HG02884 (cell line): ENCODE data around the gene ENAH.
"Not testable (repeated sequence)": the region's sequence is repeated elsewhere in the genome, so short reads cannot be mapped to it uniquely, and the experiment has no call there.

Experiments
- ATAC-seq: cut with Tn5 transposase; IDR thresholded peaks from one replicate; pipeline ENCODE4 v1.9.1; 2021; ENCODE audit warnings: mild to moderate bottlenecking, moderate library complexity; ENCODE audit not compliant: unreplicated experiment

Gene ENAH

DNA sequence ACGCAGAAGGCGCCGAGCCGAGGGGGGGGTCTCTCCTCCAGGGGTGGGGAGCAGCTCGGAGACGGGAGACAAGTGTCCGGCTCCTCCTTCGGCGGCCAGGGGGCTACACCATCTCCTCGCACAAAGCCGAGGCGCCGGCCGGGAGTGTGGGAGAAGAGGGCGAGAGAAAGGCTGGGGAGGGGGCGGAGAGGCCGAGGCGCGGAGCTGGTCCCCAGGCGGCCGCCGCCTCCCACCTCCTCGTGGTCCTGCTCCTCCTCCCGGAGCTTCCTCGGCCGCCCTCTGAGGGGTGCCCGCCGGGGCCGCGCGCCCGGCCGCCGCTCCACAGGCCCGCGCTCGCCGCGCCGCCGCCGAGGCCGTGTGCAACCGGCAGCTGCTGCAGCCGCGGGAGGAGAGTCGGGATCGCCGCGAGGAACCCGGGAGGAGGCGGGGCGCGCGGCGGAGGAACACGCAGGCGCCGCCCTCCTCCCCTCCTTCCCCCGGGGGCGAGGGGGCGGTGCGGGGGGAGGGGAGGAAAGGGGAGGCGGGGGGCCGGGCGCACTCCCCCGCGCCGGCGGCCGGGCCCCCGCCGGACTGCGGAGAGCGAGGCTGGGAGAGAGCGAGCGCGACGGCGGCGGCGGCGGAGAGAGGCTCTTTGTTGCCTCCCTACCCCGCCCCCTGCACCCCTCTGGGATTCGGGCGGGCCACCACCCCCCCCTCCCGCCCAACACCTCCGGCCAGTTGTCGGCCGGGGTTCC is at the start of gene ENAH:
Gene ENAH (minus strand): TSS at position 395 of the 734 bp plus-strand sequence. CDS start 433 bp downstream, outside the sequence.
- no peak for ATAC-seq

DNA sequence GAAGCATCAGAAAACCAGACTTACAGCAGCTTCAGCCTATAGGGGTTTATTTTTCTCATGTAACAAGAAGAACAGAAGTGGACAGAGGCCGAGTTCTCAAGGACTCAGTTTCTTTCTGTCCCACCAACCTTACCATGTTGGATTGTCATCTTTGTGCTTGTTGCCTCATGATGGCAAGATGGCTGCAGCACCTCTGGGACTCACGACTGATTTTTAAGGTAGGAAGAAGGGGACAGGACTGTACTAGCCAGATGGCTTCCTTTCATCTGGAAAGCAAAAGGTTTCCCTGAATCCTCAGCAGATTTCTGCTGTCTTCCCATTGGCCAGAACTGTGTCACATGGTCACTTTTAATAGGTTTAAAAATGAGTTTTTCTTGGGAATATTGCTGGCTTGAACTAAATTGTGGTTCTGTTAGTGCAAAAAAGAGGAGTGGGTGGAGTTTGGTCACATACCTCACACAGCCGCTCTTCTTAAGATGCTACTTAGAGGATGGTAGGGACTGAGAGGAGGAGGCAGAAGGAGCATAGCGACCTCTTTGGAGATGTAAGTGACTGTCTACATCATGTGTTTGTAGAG is 48.1 kb upstream of the ENAH start:
- no peak for ATAC-seq

DNA sequence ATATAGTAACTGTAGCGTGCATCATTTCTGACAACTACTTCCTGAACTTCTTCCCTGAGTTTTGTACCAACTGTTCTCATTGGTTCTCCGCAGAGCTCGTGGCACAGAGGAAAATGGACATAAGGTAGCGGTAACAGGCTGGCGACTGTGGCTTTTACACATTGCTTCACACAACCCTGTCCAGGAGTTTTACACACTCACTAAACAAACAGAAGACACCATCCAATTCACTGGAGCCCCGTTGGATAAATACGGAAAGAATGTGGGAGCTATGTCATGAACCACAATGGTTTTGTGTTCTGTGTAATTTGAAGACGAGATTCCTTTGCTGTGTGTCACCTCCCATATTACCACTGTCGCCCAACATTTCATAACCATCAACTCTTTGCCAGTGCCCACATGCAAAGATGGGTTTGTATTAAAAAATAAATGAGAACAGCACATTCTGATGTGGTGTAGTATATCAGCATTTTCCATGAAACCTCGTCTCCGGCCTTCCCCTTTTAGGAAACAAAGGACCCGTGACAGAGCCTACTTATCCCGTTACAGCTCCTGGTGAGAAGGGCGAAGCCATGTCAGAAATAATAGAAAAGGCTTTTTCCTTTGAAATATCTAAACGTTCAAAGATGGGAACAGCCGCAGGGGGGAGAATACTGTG is 47.4 kb upstream of the ENAH start:
- no peak for ATAC-seq

DNA sequence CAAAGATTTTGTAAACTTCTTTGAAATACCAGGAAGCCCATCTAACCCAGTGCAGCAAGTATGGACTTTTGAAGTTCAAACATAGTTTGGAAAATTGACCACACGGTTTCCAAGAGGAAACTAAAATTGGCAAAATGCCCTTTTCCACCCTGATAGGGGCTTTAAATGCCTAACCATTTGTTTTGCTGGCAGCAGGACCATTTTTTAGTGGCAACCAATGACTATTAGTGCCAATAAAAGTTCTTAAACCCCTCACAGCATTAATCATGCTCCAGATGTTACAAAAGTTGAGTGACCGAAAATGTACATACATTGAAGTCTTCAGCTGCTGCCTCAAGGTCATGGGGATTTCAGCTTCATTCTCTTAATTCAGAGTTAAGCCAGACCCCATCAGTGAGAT is 46.4 kb upstream of the ENAH start:
- no peak for ATAC-seq

DNA sequence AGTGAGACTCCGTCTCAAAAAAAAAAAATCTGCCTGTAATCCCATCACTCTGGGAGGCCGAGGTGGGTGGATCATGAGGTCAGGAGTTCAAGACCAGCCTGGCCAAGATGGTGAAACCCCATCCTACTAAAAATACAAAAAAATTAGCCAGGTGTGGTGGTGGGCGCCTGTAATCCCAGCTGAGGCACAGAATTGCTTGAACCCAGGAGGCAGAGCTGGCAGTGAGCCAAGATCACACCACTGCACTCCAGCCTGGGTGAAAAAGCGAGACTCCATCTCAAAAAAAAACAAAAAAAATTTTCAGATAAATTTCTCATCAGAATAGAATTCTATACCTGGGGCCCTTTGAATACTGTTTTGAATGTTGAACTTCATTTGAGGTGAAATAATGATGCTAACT is 45.3 kb upstream of the ENAH start:
- ATAC-seq, result not testable (repeated sequence)

DNA sequence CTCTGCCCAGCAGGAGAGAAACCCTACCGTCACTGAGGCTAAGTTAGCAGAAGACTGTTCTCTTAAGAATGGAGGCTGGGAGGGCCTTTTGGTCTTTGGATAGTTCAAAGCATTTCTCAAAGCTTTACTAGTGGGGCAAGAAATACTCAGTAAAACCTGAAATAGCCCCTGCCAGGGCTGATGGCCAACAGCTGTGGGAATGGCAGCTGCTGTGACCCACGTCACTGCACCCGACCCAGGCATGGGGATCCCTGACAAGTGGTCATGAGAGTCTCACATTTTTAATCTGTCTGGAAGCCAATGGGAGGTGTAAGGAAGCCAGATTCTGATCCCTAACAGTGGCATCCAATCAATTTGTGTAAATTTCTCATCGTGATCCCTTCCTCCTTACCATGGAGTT is 44.5 kb upstream of the ENAH start:
- ATAC-seq, result no peak

DNA sequence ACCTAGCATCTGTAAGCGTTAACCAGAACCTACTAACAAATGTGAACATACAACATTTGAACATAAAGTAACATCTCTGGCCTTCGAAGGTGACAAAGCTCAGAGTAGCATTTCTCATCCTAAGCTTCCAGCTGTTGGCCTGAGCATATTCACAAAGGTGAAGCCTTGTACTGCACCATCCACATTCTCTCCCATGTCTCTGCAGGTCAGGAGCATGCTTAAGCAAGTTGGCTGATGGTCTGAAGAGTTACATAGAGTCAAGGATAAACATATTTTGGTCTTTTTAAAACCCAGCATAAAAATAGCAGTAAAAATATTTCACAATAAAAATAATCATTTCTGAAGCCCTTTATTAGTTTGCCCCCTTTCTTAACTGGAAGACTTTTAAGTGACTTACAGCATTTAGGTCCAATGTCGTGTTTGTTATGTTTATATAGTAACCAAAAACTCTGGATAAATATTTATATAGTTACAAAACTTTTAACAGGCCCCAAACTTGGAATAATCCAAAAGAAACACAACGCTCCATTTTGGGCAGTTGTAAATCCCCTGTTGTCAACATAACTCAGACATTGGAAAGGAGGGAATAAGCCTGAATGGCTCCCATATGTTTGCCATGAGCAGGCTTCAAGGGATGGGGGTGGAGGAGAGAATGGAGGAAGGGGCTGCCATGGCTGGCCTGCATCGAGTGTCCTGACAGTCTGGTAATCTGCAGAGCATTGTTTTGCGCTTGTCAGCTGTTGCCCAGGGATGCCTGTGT is 42.8 kb upstream of the ENAH start:
- no peak for ATAC-seq

DNA sequence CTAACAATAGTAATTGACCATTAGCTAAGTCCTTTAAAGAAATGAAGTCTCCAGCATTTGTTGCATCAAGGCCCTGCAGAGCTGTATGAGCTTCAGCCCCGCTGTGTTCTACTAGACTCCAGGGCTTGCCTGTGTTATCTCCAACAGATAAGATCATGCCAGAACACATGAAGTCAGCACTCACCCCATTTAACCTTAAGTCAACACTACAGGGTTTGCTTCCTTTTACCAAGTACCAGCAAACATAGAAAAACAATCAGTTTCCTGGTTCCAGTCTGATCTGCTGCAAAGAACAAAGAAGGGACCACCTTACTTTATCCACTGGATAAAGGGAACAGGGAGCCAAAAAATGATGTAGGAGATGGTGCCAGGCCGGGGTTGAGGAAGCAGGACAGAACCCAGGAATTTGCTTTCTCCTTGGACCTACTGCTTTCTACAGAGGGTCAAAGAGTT is 41.3 kb upstream of the ENAH start:
- ATAC-seq, result no peak

DNA sequence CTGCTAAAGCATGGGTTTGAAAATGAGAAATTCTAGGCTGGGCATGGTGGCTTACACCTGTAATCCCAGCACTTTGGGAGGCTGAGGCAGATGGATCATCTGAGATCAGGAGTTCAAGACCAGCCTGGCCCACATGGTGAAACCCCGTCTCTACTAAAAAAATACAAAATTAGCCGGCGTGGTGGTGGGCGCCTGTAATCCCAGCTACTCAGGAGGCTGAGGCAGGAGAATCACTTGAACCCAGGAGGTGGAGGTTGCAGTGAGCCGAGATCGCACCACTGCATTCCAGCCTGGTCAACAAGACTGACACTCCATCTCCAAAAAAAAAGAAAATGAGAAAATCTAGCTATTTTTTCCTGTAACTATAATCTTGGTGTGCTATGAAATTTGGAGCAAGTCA is 40.8 kb upstream of the ENAH start:
- not testable (repeated sequence) for ATAC-seq

DNA sequence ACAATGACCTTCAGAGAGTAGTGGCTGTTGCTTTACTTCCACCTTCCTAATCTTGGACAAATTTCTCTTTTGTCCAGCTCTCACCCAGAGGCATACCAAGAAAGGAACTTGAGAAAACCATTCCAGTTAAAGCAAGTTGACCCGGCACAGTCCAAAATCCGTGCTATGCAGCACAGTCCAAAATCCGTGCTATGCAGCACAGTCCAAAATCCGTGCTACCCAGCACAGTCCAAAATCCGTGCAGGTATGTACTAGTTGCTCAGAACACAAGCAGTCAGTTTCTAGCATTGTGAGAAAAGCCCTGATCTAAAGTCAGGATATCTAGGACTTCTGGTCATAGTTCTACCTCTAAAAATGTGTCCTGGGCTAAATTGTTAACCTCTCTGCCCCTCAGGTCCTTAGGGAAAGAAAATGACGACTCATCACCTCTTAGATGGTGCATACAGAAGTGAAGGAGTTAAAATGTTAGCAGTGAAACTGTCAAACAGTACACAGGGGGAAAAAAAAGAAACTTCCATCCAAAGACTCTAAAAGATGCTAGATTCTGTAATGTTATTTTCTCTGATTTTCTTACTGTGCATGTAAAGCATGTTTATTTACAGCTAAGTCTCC is 40.3 kb upstream of the ENAH start:
- ATAC-seq, result no peak

DNA sequence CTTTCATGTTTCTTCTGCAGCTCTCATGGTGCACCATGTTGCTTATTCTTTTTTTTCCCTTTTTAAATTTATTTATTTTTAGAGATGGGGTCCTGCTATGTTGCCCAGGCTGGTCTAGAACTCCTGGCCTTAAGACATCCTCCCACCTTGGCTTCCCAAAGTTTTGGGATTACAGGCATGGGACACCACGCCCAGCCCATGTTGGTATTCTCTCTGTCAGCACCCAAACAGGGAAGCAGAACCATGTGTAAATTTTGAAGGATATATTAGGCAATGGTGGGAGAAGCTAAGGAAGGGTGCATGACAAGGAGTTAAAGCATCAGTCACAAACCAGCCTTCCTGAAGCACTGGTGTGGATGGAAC is 39.6 kb upstream of the ENAH start:
- ATAC-seq, result no peak

DNA sequence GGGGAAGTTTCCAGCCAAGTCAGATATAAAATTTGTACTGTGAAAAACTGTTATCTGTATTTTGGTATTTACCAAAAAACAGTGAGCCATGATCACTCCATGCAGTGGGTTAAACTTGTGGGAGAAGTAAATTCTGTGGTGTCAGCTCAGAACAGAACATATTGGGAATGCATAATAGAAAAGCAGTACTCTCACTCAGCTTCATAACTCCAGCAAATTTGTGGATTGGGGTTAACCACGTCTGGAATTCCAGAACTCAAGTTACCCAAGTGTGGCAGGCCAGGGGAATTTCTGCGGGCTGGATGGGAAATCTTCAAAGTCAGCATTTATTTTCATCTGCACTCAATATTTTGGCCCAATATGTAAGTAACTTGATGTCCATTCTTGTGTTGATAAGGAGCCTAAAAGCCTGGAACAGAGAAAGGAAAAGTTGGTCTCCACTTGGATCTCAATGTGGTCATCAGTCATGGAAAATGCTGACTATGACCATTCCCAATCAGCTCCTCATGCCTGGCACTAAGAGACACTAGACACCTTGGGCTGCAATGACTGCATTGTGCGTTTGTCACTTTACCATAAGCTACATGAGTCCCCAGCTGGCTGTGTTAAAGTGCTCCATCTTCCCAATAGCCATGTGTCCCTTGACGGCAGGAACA is 39.1 kb upstream of the ENAH start:
- no peak for ATAC-seq

DNA sequence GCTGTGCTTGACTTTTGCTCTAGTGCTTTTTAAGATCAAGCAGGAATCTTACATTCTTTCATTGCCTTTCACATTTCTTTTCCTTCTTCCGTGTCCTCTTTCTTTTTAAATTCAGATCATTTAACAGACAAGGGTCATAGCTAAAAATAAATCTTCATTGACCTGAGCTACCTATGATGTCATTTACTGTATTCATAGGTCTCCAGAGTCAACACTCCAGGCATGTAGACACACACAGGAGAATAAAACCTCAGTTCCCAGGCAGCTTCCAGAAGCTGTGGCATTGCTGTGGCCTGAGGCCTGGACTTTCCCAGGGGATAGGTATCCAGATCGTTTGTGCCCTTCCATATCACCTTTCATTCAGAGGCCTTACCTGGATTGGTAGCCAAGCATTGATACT is 38.5 kb upstream of the ENAH start:
- no peak for ATAC-seq

DNA sequence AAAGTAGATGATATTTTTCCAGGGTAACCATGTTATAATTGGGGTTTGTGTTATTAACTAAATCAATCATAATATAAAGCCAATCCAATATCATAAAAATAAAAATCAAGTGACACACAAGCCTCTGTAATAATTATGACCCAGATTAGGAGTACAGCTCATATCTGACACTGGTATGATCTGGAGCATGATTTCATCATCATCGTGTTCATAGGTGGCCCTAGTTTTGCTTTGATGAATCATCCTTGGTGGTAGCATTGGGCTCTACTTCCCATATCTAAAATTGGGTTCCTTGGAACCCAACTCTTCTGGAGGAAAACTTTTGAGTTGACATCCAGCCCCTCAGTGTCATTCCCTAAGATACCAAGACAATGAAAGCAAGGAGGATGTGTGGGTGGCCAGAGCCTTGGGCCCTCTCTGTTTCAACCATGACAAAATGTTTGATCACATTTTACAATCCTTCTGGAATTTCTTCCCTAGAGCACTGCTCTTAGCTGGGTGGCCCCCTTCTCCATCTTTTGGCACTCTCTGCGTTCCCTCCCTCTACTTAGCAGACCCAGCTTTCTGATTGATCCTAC is 37.0 kb upstream of the ENAH start:
- ATAC-seq, result no peak

DNA sequence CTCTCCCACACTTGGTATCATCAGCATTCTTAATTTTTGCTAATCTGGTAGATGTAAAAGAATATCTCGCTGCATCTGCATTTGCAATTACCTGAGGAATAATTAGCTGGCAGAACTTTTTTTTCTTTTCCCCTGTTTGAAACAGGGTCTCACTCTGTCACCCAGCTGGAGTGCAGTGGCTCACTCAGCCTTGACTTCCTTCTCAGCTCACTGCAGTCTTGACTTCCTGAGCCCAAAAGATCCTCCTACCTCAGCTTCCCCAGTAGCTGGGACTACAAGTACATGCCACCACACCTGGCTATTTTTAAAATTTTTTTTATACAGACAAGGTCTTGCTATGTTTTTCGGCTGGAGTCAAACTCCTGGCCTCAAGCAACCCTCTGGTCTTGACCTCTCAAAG is 35.4 kb upstream of the ENAH start:
- no peak for ATAC-seq

DNA sequence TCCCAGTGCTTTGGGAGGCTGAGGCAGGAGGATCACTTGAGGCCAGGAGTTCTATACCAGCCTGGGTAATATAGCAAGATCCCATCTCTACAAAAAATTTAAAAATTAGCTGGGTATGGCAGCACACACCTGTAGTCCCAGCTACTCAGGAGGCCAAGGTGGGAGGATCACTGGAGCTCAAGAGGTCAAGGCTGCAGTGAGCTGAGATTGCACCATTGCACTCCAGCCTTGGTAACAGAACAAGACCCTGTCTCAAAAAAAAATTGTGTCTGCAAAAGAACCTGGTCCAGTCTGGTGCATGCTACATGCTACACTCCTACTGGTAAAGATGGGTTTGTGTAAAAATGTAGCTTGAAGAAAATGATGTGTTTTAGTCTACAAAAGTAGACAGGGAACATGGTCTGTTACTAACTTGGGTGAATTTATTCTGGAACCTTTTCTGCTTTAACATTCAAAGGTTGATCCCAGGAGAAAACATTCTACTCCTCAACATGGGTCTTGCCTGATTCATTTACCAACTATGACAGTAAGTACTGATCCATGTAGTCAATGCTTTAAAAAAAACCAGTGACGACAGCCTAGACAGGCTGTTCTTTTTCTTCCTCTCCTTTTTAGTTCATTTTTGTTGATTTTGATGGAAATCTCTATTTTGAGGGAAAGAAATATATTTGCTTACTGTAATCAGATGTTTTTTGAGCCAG is 32.7 kb upstream of the ENAH start:
- ATAC-seq, result no peak

DNA sequence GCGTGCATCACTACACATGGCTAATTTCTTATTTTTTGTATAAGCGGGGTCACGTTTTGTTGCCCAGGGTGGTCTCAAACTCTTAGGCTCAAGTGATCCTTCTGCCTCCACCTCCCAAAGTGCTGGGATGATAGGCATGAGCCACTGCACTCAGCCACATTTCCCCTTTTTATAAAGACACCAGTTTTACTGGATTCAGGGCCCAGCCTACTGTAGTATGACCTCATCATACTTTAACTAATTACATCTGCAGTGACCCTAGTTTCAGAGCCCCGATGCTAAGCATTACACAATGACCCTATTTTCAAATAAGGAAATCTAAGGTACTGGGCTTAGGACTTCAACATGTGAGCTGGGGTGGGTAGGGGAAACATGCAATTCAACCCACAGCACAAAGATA is 31.8 kb upstream of the ENAH start:
- ATAC-seq, result no peak

DNA sequence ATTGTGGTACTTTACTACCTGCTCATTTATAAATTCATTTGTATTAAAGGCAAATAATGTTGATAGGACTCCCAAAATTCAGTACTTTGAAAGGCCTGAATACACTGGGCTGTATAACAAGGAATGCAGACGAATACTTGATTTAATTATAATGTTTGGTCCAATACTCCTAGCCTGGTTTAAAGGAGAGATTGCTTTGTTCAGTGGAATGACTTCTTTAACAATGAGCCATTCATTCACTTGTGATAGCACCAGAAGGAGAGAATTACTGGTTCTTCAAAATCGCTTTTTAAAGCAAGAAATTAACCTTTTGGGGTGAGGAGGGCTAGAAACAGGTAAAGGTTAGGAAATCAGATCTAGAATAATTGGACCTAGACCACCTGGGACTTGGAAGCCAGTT is 28.3 kb upstream of the ENAH start:
- ATAC-seq, result no peak

DNA sequence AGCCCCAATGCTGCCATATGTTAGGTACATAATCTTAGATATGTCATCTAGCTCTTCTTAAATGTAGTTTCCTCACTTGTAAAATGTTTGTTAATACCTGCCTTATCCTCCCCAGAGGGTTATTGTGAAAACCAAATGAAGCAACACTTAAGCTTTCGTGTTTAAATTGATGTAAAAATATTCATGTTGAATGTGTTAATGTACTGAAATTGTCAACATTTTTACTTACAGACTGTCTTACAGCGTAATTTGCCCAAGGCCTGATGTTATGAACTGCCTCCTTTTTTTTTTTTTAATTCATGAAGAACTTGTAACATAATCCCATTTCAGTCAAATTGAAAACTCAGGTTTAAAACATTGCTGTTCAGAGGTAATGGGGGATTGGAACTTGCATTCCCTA is 25.6 kb upstream of the ENAH start:
- no peak for ATAC-seq
